Limb (tissue), 2 donors: Measurements from ENCODE around the gene HOOK2.
"Not testable (repeated sequence)": the region's sequence is repeated elsewhere in the genome, so short reads cannot be mapped to it uniquely, and the experiment has no call there.

Source experiments
- DNase-seq, 2 donors: peaks; one replicate each; pipeline ENCODE4 v3.0.0-alpha.2; 2016; ENCODE audit errors: extremely low spot score in 2 of 2

Gene HOOK2

GRCh38 chr19:12722566-12723380 lies 52.6 kb downstream of the HOOK2 start:
- peak; percentile 93 to 97 for DNase-seq

GRCh38 chr19:12721656-12722565 lies 53.4 kb downstream of the HOOK2 start:
- peak; percentile 65 to 88 for DNase-seq

- no peak for DNase-seq
Measured at GRCh38 chr19:12720851-12721655, 54.3 kb downstream of the HOOK2 start.

GRCh38 chr19:12720296-12720695 lies 55.1 kb downstream of the HOOK2 start:
- DNase-seq, result no peak

- DNase-seq, result no peak
Measured at GRCh38 chr19:12715929-12716328, 59.4 kb downstream of the HOOK2 start.

- DNase-seq, result no peak
Measured at GRCh38 chr19:12715102-12715501, 60.2 kb downstream of the HOOK2 start.

GRCh38 chr19:12713304-12713703 lies 62.0 kb downstream of the HOOK2 start:
- not testable (repeated sequence) for DNase-seq
